ENCODE measurements around the gene CILP.

- TF ChIP-seq, protein P1, sequence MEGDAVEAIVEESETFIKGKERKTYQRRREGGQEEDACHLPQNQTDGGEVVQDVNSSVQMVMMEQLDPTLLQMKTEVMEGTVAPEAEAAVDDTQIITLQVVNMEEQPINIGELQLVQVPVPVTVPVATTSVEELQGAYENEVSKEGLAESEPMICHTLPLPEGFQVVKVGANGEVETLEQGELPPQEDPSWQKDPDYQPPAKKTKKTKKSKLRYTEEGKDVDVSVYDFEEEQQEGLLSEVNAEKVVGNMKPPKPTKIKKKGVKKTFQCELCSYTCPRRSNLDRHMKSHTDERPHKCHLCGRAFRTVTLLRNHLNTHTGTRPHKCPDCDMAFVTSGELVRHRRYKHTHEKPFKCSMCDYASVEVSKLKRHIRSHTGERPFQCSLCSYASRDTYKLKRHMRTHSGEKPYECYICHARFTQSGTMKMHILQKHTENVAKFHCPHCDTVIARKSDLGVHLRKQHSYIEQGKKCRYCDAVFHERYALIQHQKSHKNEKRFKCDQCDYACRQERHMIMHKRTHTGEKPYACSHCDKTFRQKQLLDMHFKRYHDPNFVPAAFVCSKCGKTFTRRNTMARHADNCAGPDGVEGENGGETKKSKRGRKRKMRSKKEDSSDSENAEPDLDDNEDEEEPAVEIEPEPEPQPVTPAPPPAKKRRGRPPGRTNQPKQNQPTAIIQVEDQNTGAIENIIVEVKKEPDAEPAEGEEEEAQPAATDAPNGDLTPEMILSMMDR (IDR thresholded peaks at IDR 0.05), result no peak
- no peak for TF ChIP-seq POLR2A (IDR thresholded peaks at IDR 0.05)
- TF ChIP-seq EP300 (IDR thresholded peaks at IDR 0.05), result no peak
Measured at GRCh38 chr15:65245096-65245856, 34.0 kb upstream of the CILP start.

All from sigmoid colon (tissue), 4 donors.